ENCODE data around the gene FBN3. TPM values are rescaled to one million over a fixed set of nuclear protein-coding genes. Genes with fewer than 3 reads are reported as not detected.

The FBN3 gene
- polyA plus RNA-seq, 3 donors = not detected

- H3K27ac Mint-ChIP-seq = no peak overlapping the region
- no peak for TF ChIP-seq CTCF (IDR thresholded peaks at IDR 0.05)
- H4K20me1 ChIP-seq (ENCODE audit: insufficient read depth, low read length) = no peaks in the 10 kb centered on the region
- H3K9me3 Mint-ChIP-seq = peaks cover 0 to 3% (median 0%) of the 10 kb centered on the region in 7 donors
- H3K9me3 ChIP-seq (replicated peaks in 1 of 2; ENCODE audit: control insufficient read depth in 1 of 2, insufficient read depth in 1 of 2, low read length in 2 of 2) = no peaks in the 10 kb centered on the region
- H3K4me3 ChIP-seq (replicated peaks in 1 of 3; ENCODE audit: low read depth in 2 of 3, low read length in 3 of 3) = no peak overlapping the region
- H3K4me1 Mint-ChIP-seq = no peaks in the 10 kb centered on the region
- peaks cover 3 to 15% (median 6%) of the 10 kb centered on the region in 3 donors for H3K27me3 Mint-ChIP-seq (ENCODE audit: low read depth in 3 of 3)
- H3K9ac ChIP-seq (ENCODE audit: insufficient read depth, low read length, poor library complexity, severe bottlenecking) = no peak overlapping the region
- no peak for DNase-seq
- H3K4me1 ChIP-seq (ENCODE audit: control insufficient read depth in 1 of 2, insufficient read depth in 2 of 2, low read length in 2 of 2) = no peaks in the 10 kb centered on the region
- no peak overlapping the region for H3K4me3 Mint-ChIP-seq
- H3K4me2 ChIP-seq (replicated peaks; ENCODE audit: extremely low read depth, low read length, poor library complexity, severe bottlenecking) = no peak overlapping the region
- H2AFZ ChIP-seq (ENCODE audit: insufficient read depth, low read depth, low read length, poor library complexity, severe bottlenecking) = no peak overlapping the region
- intact Hi-C loops (cut with micrococcal nuclease) = no loop called here
- no peak overlapping the region for H3K27ac ChIP-seq (ENCODE audit: low read depth in 1 of 2, low read length in 2 of 2)
- no peaks in the 10 kb centered on the region for H3K36me3 ChIP-seq (replicated peaks in 1 of 2; ENCODE audit: control insufficient read depth in 1 of 2, insufficient read depth in 2 of 2, low read length in 2 of 2)
- H3K36me3 Mint-ChIP-seq = no peaks in the 10 kb centered on the region
- WGBS (ENCODE audit: insufficient coverage) = 97% methylated on average over 4 of the region's 6 CpGs
- no peaks in the 10 kb centered on the region for H3K79me2 ChIP-seq (ENCODE audit: insufficient read depth, low read length)
- no peaks in the 10 kb centered on the region for H3K27me3 ChIP-seq (ENCODE audit: control insufficient read depth in 2 of 2, insufficient read depth in 2 of 2, low read length in 2 of 2)
Measured at GRCh38 chr19:8115805-8116396, 33.5 kb downstream of the FBN3 start.

GRCh38 chr19:8113017-8113416 is 36.4 kb downstream of the FBN3 start:
- Histone ChIP-seq H3K27ac (ENCODE audit: low read depth in 1 of 2, low read length in 2 of 2) (no peak overlapping the region), H3K36me3 (replicated peaks in 1 of 2; ENCODE audit: control insufficient read depth in 1 of 2, insufficient read depth in 2 of 2, low read length in 2 of 2) (no peaks in the 10 kb centered on the region), H3K27me3 (ENCODE audit: control insufficient read depth in 2 of 2, insufficient read depth in 2 of 2, low read length in 2 of 2) (no peaks in the 10 kb centered on the region), H3K9me3 (replicated peaks in 1 of 2; ENCODE audit: control insufficient read depth in 1 of 2, insufficient read depth in 1 of 2, low read length in 2 of 2) (no peaks in the 10 kb centered on the region), H3K4me2 (replicated peaks; ENCODE audit: extremely low read depth, low read length, poor library complexity, severe bottlenecking) (no peak overlapping the region), H3K79me2 (ENCODE audit: insufficient read depth, low read length) (no peaks in the 10 kb centered on the region), H3K9ac (ENCODE audit: insufficient read depth, low read length, poor library complexity, severe bottlenecking) (no peak overlapping the region), H4K20me1 (ENCODE audit: insufficient read depth, low read length) (no peaks in the 10 kb centered on the region), H3K4me1 (ENCODE audit: control insufficient read depth in 1 of 2, insufficient read depth in 2 of 2, low read length in 2 of 2) (no peaks in the 10 kb centered on the region), H3K4me3 (replicated peaks in 1 of 3; ENCODE audit: low read depth in 2 of 3, low read length in 3 of 3) (no peak overlapping the region), H2AFZ (ENCODE audit: insufficient read depth, low read depth, low read length, poor library complexity, severe bottlenecking) (no peak overlapping the region)
- Mint-ChIP-seq H3K36me3 (no peaks in the 10 kb centered on the region), H3K27me3 (ENCODE audit: low read depth in 3 of 3) (peaks cover 13 to 16% (median 13%) of the 10 kb centered on the region in 3 donors), H3K4me3 (peak overlapping the region in 1 of 2 donors; percentile 41), H3K9me3 (peaks cover 0 to 8% (median 5%) of the 10 kb centered on the region in 7 donors), H3K27ac (no peak overlapping the region), H3K4me1 (no peaks in the 10 kb centered on the region)
- TF ChIP-seq CTCF (IDR thresholded peaks at IDR 0.05) = no peak
- WGBS (ENCODE audit: insufficient coverage) = 50% methylated on average over 2 of the region's 5 CpGs
- no peak for DNase-seq
- intact Hi-C loops (cut with micrococcal nuclease) = no loop called here
